Measurements from ENCODE around the gene APOB.
"Not testable (repeated sequence)": the region's sequence is repeated elsewhere in the genome, so short reads cannot be mapped to it uniquely, and the experiment has no call there.

APOB gene

GRCh38 chr2:21038403-21039073 is 5.3 kb downstream of the APOB start:
- Mint-ChIP-seq H3K27me3 (peaks cover 30% of the 10 kb centered on the region), H3K4me3 (no peak overlapping the region), H3K9me3 (no peaks in the 10 kb centered on the region), H3K27ac (no peak overlapping the region), H3K4me1 (peaks cover 7% of the 10 kb centered on the region), H3K36me3 (no peaks in the 10 kb centered on the region)
- ATAC-seq: no peak

- Mint-ChIP-seq H3K27ac (no peak overlapping the region), H3K36me3 (no peaks in the 10 kb centered on the region), H3K4me1 (peaks cover 1% of the 10 kb centered on the region), H3K4me3 (no peak overlapping the region), H3K9me3 (no peaks in the 10 kb centered on the region), H3K27me3 (peaks cover 23% of the 10 kb centered on the region)
- no peak for ATAC-seq
Measured at GRCh38 chr2:21037671-21038108, 6.2 kb downstream of the APOB start.

DNA sequence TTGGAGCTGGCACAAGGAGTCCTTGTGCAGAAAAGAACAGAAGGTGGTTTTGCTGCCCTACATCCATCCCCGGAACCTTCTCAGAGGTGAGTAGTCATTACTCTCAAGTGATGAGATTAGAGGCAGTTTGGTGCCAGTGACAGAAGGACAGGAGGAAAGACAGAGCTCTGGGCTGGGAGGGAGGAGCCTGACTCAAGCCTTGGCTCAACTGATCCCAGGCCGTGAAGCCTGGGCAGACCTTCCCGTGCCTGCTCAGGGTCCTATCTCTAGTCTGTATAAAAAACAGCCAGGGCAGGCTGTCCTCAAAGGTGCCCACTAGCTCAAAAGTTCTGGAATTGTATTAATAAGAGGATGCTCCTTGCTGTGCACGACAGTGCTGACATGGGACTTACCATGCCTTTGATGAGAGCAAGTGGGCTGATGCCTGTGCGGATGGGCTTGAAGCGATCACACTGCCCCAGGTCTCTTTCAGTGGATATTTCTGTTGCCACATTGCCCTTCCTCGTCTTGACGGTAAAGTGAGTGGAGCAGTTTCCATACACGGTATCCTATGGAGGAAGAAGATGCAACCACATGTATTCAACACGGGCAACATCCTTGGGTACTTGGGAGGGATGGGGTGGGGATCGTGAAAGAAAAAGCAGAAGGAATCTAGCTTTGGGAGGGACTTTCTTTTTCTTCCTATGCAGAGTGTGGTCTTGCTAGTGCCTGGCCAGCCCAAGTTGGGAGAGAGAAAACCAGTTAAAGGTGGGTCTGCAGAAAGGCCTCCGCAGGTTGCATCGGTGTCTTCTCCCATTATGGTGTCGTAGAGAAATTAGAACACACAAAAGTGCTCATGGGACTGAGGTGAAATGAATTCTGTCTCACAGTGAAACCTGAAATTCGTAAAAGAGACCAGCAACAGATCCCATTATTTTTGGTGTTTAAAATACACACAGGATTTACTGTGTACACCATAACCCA is 6.9 kb downstream of the APOB start:
- H3K36me3 Mint-ChIP-seq: no peaks in the 10 kb centered on the region
- no peak overlapping the region for H3K4me3 Mint-ChIP-seq
- H3K27me3 Mint-ChIP-seq: peaks cover 21% of the 10 kb centered on the region
- no peaks in the 10 kb centered on the region for H3K4me1 Mint-ChIP-seq
- no peak overlapping the region for H3K27ac Mint-ChIP-seq
- no peaks in the 10 kb centered on the region for H3K9me3 Mint-ChIP-seq
- no peak for ATAC-seq

DNA sequence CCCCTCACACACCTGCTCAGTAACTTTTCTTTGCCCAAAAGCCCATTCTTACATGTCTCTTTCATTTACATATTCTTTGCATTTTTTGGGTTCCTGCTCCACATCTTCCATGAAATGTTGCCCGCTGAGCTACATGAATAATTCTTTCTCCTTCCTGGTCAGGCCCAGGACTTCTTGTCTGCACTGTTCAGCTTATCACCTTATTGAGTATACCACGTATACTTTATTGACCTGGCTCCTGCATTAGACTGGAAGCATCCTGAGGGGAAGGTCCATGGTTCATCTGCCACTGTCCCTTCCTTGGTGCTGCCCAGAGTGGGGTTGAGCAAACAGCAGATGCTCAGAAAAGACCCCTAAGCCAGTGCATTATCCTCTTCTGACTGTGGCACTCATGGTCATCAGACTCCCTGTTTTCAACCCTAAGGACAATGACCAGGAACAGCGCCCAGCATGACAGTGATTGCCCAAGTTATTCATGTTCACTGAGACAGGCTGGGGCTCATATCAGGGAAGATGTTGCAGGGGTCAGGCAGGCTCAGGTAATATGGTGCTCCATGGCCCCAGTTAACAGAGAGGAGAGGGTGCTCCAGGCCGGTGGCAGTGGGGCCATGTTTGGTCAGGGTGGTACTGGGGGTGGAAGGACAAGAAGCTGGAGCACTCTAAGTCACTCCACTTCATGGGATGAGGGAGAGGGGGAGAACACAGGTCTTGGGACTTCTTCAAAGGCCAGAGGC is 7.7 kb downstream of the APOB start:
- ATAC-seq: no peak
- H3K9me3 Mint-ChIP-seq: no peaks in the 10 kb centered on the region
- H3K4me3 Mint-ChIP-seq: no peak overlapping the region
- no peak overlapping the region for H3K27ac Mint-ChIP-seq
- H3K27me3 Mint-ChIP-seq: peaks cover 21% of the 10 kb centered on the region
- no peaks in the 10 kb centered on the region for H3K4me1 Mint-ChIP-seq
- no peaks in the 10 kb centered on the region for H3K36me3 Mint-ChIP-seq

GRCh38 chr2:21035282-21035973 is 8.4 kb downstream of the APOB start:
- no peak overlapping the region for H3K4me3 Mint-ChIP-seq
- no peak for ATAC-seq
- no peak overlapping the region for H3K27ac Mint-ChIP-seq
- peaks cover 21% of the 10 kb centered on the region for H3K27me3 Mint-ChIP-seq
- H3K4me1 Mint-ChIP-seq: no peaks in the 10 kb centered on the region
- H3K36me3 Mint-ChIP-seq: no peaks in the 10 kb centered on the region
- no peaks in the 10 kb centered on the region for H3K9me3 Mint-ChIP-seq

DNA sequence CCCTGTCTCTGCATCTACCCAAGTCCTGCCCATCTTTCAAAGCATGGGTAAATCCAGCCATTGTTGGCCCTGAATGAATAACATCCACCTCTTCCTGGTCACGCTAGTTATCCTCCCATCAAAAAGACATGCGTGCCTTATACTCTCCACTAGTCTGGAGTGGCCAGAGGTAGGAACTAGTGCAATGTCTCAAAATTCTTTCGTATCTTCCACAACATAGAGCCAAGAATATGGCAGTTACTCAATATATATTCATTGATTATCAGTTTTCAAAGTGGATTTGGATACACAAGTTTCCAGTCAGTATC is 8.9 kb downstream of the APOB start:
- no peak for ATAC-seq
- H3K36me3 Mint-ChIP-seq: no peaks in the 10 kb centered on the region
- H3K27ac Mint-ChIP-seq: no peak overlapping the region
- H3K4me1 Mint-ChIP-seq: no peaks in the 10 kb centered on the region
- peaks cover 21% of the 10 kb centered on the region for H3K27me3 Mint-ChIP-seq
- no peak overlapping the region for H3K4me3 Mint-ChIP-seq
- no peaks in the 10 kb centered on the region for H3K9me3 Mint-ChIP-seq

DNA sequence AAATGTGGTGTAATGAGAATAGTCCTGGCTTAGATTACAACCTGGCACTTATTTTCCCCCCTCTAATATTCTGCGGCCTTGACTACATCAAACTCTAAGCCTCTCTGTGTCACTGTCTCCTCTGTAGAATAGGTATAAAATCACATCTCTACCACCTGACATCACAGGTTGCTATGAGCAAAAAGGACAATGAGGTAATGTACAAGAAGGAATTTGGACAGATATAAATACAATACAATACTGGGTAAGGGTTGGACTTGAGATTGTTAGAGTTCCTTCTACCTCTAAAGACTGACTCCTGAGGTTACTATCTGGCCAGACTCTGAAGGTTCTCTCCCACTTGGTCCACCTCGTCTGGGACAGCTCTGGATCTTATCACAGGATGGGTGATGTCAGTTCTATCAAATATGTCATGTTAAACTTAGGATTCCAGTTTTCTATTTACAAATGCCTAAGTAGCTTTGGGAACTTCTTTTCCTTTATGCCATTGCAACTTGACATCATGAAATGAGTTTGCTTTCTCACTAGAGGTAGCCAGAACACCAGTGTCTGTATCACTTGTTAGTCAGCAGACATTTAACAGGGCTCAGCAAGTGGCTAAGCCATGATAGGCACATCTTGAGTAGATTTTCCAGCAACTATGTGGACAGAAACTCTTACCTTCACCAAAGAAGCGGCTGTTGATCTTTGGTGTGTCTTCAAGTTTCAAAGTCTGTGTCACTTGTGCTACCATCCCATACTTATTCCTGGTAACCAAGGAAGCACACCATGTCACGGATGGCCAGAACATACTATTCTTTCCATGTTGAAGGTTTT is 9.5 kb downstream of the APOB start:
- ATAC-seq: no peak
- H3K4me3 Mint-ChIP-seq: no peak overlapping the region
- H3K27ac Mint-ChIP-seq: no peak overlapping the region
- no peaks in the 10 kb centered on the region for H3K4me1 Mint-ChIP-seq
- H3K9me3 Mint-ChIP-seq: no peaks in the 10 kb centered on the region
- H3K27me3 Mint-ChIP-seq: peaks cover 21% of the 10 kb centered on the region
- H3K36me3 Mint-ChIP-seq: no peaks in the 10 kb centered on the region

DNA sequence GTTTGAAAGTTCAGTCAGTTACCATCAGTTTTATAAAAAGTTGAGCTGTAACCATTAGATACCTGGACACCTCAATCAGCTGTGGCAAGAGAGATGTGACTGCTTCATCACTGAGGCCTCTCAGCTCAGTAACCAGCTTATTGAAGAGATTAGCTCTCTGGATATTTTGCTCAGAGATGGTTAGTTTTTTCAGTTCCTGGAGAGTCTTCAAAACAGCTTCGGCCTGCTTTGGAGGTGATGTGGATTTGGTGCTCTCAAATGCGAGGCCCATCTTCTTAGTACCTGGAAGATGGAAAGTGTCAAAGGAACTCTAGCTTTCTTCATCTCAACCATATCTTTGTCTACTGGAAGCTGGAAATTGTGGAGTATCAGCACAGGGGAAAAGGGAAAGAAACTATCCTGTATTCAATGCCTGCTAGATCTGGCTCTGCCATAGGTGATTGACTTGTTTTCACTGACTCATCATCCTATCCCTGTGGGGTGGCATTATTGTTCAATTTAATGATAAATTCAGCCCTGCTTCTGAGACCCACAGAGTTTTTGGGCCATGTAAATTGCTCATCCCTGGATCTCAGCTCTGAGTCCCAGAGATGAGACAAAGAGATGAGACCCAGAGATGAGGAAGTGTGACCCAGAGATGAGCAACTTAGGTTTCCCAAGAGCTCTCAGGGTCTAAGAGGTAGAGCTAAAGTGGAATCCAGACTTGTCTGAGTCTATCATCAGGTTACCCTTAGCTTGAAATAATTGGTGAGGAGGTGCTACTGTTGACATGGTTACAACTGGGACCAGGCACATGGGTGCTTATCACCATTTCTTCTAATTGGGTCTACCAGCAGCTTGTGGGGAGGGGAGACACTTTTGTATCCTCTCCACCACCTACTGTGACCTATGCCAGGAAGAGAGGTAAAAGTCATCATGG is 10.4 kb downstream of the APOB start:
- Mint-ChIP-seq H3K27me3 (peaks cover 13% of the 10 kb centered on the region), H3K9me3 (no peaks in the 10 kb centered on the region), H3K27ac (no peak overlapping the region), H3K4me3 (no peak overlapping the region), H3K36me3 (no peaks in the 10 kb centered on the region), H3K4me1 (no peaks in the 10 kb centered on the region)
- ATAC-seq: no peak

DNA sequence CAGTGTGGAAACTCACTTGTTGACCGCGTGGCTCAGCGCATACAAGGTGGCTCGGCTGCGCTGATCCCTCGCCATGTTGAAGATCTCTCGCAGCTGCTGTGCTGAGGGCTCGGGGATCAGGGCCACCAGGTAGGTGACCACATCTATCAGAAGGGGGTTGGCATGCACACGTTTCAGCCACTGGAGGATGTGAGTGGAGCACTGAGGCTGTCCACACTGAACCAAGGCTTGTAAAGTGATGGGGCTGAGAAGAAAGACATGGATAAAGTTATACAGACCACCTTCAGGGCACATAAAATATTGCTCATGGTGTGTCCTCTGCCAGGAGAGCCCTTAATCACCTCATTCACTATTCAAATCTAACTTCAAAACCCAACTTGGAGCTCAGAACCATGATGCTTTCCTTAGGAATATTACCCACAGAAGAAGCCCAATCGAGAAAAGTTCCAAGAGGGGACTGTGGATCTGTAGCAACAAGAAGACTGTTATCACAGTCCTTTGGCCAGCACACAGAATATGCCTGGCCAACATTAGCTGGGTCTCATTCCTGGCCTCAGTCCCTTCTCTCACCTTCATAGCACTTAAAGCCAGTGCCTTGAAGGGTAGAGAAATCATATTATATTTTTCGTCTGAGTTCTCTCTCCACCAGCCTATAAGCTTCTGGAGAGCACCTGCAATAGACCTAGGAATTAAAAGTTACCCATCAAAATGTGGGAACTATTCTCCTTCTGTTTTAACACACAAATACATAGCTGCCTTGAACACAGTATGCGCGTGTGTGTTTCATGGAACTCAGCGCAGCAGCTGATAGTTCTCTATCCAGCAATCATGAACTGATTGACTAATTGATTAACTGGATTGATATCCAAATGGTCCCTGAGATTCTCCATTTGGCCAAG is 11.3 kb downstream of the APOB start:
- H3K27me3 Mint-ChIP-seq: peaks cover 9% of the 10 kb centered on the region
- no peaks in the 10 kb centered on the region for H3K4me1 Mint-ChIP-seq
- no peak overlapping the region for H3K4me3 Mint-ChIP-seq
- ATAC-seq: no peak
- H3K9me3 Mint-ChIP-seq: no peaks in the 10 kb centered on the region
- H3K36me3 Mint-ChIP-seq: no peaks in the 10 kb centered on the region
- no peak overlapping the region for H3K27ac Mint-ChIP-seq

DNA sequence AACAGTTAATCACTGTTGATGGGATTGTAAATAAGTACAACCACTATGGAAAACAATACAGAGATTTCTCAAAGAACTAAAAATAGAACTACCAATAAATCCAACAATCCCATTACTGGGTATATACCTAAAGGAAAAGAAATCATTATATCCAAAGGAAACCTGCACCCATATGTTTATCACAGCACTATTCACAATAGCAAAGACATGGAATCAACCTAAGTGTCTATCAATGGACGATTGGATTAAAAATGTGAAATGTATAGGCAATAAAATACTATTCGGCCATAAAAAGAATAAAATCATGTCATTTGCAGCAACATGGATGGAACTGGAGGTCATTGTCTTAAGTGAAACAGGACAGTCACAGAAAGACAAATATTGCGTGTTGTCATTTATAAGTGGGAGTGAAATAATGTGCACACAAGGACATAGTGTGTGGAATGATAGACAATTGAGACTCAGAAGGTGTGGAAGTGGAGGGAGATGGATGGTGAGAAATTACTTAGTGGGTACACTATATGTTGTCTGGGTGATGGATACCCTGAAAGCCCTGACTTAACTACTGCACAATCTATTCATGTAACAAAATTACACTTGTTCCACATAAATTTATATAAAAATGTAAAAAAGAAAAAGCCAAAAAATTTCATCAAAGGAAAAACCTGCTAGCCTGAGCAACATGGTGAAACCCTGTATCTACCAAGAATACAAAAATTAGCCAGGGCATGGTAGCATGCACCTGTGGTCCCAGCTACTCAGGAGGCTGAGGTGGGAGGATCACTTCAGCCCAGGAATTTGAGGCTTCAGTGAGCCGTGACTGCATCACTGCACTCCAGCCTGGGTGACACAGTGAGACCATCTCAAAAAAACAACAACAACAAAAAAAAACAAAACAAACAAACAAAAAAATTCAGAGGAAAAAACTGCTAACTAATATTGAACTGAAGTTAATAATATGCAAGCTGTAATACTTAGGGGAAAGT is 12.6 kb downstream of the APOB start:
- Mint-ChIP-seq H3K4me3 (no peak overlapping the region), H3K4me1 (no peaks in the 10 kb centered on the region), H3K36me3 (no peaks in the 10 kb centered on the region), H3K27ac (no peak overlapping the region), H3K9me3 (no peaks in the 10 kb centered on the region), H3K27me3 (peaks cover 4% of the 10 kb centered on the region)
- ATAC-seq: no peak

- ATAC-seq: no peak
Measured at GRCh38 chr2:21029519-21029918, 14.4 kb downstream of the APOB start.

GRCh38 chr2:21028951-21029350 is 14.9 kb downstream of the APOB start:
- not testable (repeated sequence) for H3K4me1 Mint-ChIP-seq, ATAC-seq, H3K4me3 Mint-ChIP-seq, H3K36me3 Mint-ChIP-seq, H3K27me3 Mint-ChIP-seq, H3K27ac Mint-ChIP-seq, H3K9me3 Mint-ChIP-seq

More at GRCh38 chr2:21029519-21029918, 14.4 kb downstream of the APOB start:
- H3K27ac Mint-ChIP-seq: no peak overlapping the region
- H3K36me3 Mint-ChIP-seq: no peaks in the 10 kb centered on the region
- H3K9me3 Mint-ChIP-seq: no peaks in the 10 kb centered on the region
- no peaks in the 10 kb centered on the region for H3K4me1 Mint-ChIP-seq
- H3K27me3 Mint-ChIP-seq: no peaks in the 10 kb centered on the region
- H3K4me3 Mint-ChIP-seq: no peak overlapping the region

All from stimulated activated memory B cell treated with anti-CD40 and anti-IgM and Interleukin-4, amounts not matched to agents 10 μg/mL and 1 μg/mL and 100 μg/mL, for 72 hours (primary cell).